HG03457 (cell line): ENCODE measurements around the gene COBL.
A peak's percentile ranks its signal among the peaks of the same experiment; 100 is the strongest.
"Not testable (repeated sequence)": the region's sequence is repeated elsewhere in the genome, so short reads cannot be mapped to it uniquely, and the experiment has no call there.

Experiments
- ATAC-seq: cut with Tn5 transposase; IDR thresholded peaks from one replicate; pipeline ENCODE4 v1.9.1; 2021; ENCODE audit warnings: moderate number of reproducible peaks; ENCODE audit not compliant: unreplicated experiment

COBL gene

GRCh38 chr7:51213618-51214017 is 103.0 kb downstream of the COBL start:
- no peak for ATAC-seq

- ATAC-seq = no peak
Measured at GRCh38 chr7:51210766-51211165, 105.8 kb downstream of the COBL start.

GRCh38 chr7:51209426-51209825 is 107.2 kb downstream of the COBL start:
- no peak for ATAC-seq

GRCh38 chr7:51208125-51208524 is 108.5 kb downstream of the COBL start:
- not testable (repeated sequence) for ATAC-seq

- no peak for ATAC-seq
Measured at GRCh38 chr7:51198654-51199053, 118.0 kb downstream of the COBL start.

GRCh38 chr7:51190969-51191368 is 125.6 kb downstream of the COBL start:
- ATAC-seq = no peak

- ATAC-seq = no peak
Measured at GRCh38 chr7:51189777-51190176, 126.8 kb downstream of the COBL start.

- no peak for ATAC-seq
Measured at GRCh38 chr7:51188987-51189386, 127.6 kb downstream of the COBL start.

- no peak for ATAC-seq
Measured at GRCh38 chr7:51187941-51188340, 128.7 kb downstream of the COBL start.

GRCh38 chr7:51186531-51186930 is 130.1 kb downstream of the COBL start:
- ATAC-seq = no peak

GRCh38 chr7:51182636-51183166 is 133.9 kb downstream of the COBL start:
- no peak for ATAC-seq

GRCh38 chr7:51180092-51180491 is 136.5 kb downstream of the COBL start:
- no peak for ATAC-seq

GRCh38 chr7:51175992-51176388 is 140.6 kb downstream of the COBL start:
- ATAC-seq = no peak

- no peak for ATAC-seq
Measured at GRCh38 chr7:51175316-51175991, 141.2 kb downstream of the COBL start.

GRCh38 chr7:51165337-51165736 is 151.3 kb downstream of the COBL start:
- no peak for ATAC-seq

GRCh38 chr7:51162724-51163329 is 153.8 kb downstream of the COBL start:
- peak; percentile 97 for ATAC-seq

- no peak for ATAC-seq
Measured at GRCh38 chr7:51161937-51162336, 154.7 kb downstream of the COBL start.

GRCh38 chr7:51160990-51161615 is 155.5 kb downstream of the COBL start:
- no peak for ATAC-seq

- no peak for ATAC-seq
Measured at GRCh38 chr7:51160411-51160810, 156.2 kb downstream of the COBL start.

GRCh38 chr7:51158742-51159445 is 157.7 kb downstream of the COBL start:
- ATAC-seq = no peak

- no peak for ATAC-seq
Measured at GRCh38 chr7:51158211-51158610, 158.4 kb downstream of the COBL start.
